Femur (tissue), 1 donor: ENCODE measurements around the gene KLRD1.
A peak's percentile ranks its signal among the peaks of the same experiment; 100 is the strongest.
"Not testable (repeated sequence)": the region's sequence is repeated elsewhere in the genome, so short reads cannot be mapped to it uniquely, and the experiment has no call there.

ENCODE experiments used
- DNase-seq: peaks from one replicate; pipeline ENCODE4 v3.0.0-alpha.2; 2017

The KLRD1 gene

GRCh38 chr12:10339053-10339840 is 31.6 kb downstream of the KLRD1 start:
- no peak for DNase-seq

DNA sequence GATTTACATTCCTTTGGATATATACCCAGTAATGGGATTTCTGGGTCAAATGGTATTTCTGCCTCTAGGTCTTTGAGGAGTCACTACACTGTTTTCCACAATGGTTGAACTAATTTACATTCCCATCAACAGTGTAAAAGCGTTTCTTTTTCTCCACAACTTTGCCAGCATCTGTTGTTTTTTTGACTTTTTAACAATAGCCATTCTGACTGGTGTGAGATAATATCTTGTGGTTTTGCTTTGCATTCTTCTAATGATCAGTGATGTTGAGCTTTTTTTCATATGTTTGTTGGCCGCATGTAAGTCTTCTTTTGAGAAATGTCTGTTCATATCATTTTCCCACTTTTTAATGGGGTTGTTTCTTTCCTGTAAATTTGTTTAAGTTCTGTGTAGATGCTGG is 33.3 kb downstream of the KLRD1 start:
- DNase-seq: not testable (repeated sequence)

GRCh38 chr12:10341892-10342509 is 34.3 kb downstream of the KLRD1 start:
- no peak for DNase-seq

DNA sequence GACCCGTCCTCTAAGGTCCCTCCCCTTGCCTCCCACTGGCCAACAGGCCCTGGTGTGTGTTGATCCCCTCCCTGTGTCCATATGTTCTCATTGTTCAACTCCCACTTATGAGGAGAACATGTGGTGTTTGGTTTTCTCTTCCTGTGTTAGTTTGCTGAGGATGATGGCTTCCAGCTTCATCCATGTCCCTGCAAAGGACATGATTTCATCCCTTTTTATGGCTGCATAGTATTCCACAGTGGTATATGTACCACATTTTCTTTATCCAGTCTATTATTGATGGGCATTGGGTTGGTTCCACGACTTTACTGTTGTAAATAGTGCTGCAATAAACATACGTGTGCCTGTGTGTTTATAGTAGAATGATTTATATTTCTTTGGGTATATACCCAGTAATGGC is 43.8 kb downstream of the KLRD1 start:
- not testable (repeated sequence) for DNase-seq

- DNase-seq: no peak
These were observed 46.4 kb downstream of the KLRD1 start for GRCh38 chr12:10354071-10354470.

DNA sequence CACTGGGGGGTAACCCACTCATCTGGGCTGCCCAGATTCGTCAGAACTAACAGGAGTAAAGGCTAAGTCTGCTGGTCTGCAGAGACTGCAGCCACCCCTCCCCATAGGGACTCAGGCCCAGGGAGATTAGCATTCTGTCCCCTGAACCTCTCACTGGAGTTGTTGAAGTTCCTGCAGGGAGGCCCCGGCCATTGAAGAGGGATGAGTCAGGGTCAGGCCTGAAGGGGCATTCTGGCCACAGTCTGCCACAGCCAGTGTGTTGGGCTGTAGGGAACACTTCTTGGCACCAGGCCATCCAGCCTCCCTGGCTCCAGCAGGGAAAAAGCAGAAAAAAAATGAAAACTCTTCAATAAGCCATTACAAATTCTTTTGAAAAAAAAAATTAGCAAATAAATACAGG is 46.8 kb downstream of the KLRD1 start:
- peak; percentile 26 for DNase-seq

- DNase-seq: no peak
These were observed 50.5 kb downstream of the KLRD1 start for GRCh38 chr12:10358131-10358530.

GRCh38 chr12:10358969-10359368 is 51.3 kb downstream of the KLRD1 start:
- no peak for DNase-seq

DNA sequence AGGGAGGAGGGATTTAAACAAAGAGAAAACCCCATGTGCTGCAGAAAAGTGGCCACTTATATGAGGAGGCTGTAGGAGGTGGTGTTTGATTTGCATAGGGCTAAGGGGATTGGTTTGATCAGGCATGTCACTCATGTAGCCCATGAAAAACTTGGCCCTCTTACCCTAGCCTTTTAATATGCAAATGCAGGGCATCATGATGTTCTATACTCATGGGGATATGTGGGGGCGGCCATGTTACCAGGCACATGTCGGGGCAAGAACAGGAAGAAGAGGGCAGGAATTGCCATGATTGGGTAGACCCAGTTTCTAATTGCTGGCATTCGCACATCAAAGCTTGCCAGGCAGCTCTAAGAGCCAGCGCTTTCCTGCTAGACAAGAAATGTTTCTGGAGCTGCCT is 53.4 kb downstream of the KLRD1 start:
- DNase-seq: no peak

GRCh38 chr12:10361622-10362021 is 54.0 kb downstream of the KLRD1 start:
- DNase-seq: no peak

GRCh38 chr12:10362325-10362724 is 54.7 kb downstream of the KLRD1 start:
- DNase-seq: no peak

- no peak for DNase-seq
These were observed 55.4 kb downstream of the KLRD1 start for GRCh38 chr12:10362828-10363657.

DNA sequence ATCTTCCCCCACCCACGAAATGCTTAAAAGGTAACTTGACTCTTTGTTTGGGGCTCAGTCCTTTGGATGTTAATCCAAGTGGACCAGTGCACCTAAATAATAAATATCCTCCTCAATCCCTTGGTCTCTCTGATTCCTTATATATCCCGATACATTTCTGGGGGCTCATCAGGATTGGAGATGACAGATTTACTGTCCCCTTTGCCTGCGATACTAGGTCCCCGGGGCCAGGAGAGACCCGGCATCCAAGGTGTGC is 55.9 kb downstream of the KLRD1 start:
- DNase-seq: no peak

GRCh38 chr12:10363914-10364814 is 56.5 kb downstream of the KLRD1 start:
- DNase-seq: peak; percentile 60

- peak; percentile 79 for DNase-seq
These were observed 57.3 kb downstream of the KLRD1 start for GRCh38 chr12:10364815-10365622.

GRCh38 chr12:10365696-10366405 is 58.2 kb downstream of the KLRD1 start:
- no peak for DNase-seq

GRCh38 chr12:10366875-10367274 is 59.2 kb downstream of the KLRD1 start:
- DNase-seq: no peak

GRCh38 chr12:10367714-10368113 is 60.0 kb downstream of the KLRD1 start:
- DNase-seq: not testable (repeated sequence)

DNA sequence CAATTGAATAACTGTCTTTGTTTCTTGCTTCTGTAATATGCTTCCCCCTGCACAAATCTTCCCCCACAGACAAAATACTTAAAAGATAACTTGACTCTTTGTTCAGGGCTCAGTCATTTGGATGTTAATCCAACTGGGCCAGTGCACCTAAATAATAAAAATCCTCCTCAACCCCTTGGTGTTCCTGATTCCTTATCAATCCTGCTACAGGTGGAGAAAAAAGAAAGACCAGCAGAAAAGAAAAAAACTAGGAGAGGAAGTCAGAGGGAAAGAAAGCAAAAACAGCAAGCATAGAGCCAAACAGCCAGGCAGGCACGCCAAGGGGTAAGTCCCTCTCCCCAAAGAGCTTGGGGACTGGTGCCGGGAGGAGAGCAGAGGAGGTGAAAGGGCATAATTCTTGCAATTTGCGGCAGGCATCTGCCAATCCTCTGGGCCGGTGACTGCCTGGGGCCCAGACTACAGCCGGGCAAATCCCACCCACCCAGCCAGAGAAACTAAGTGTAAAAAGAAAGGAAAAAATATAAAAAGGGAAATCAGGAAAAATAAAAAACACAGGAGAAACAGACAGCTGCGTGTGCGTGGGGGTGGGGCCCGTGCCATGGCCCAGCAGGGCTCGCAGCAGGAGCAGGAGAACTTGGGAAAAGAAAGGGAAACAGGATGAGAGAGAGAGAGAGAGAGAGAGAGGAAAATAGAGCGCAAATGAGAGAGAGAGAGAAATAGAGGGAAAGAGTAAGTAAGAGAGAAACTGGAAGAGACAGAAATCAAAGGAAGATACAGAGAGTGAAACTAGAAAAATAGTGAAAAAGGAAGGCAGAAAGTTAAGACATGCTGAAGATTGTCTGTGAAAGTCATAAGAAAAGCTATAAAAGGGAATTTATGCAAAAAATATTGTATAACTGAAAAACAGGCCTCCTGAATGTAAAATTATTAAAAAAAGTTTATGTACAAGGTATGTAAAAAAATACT is 60.8 kb downstream of the KLRD1 start:
- no peak for DNase-seq
